ENCODE data around the gene GLIS1.

Gene GLIS1

DNA sequence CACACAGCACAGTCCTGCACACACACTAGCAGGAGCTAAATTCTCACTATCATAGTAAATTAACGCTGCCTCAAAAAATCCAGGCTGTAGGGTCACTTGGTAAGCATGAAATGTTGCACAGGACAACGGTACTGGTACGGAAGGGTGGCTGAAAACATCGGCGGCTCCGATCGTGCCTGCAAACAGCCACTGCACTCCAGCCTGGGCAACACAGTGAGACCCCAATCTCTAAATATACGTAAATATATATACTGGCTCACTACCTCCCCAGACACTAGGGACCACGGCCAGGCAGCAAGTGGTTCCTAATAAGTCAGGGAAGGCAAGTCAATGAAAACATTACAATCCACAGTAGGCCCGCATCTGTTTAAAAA, 44.3 kb downstream of the GLIS1 start:
- no peak for DNase-seq (ENCODE audit: low read depth in 1 of 2, low spot score in 1 of 2)

DNA sequence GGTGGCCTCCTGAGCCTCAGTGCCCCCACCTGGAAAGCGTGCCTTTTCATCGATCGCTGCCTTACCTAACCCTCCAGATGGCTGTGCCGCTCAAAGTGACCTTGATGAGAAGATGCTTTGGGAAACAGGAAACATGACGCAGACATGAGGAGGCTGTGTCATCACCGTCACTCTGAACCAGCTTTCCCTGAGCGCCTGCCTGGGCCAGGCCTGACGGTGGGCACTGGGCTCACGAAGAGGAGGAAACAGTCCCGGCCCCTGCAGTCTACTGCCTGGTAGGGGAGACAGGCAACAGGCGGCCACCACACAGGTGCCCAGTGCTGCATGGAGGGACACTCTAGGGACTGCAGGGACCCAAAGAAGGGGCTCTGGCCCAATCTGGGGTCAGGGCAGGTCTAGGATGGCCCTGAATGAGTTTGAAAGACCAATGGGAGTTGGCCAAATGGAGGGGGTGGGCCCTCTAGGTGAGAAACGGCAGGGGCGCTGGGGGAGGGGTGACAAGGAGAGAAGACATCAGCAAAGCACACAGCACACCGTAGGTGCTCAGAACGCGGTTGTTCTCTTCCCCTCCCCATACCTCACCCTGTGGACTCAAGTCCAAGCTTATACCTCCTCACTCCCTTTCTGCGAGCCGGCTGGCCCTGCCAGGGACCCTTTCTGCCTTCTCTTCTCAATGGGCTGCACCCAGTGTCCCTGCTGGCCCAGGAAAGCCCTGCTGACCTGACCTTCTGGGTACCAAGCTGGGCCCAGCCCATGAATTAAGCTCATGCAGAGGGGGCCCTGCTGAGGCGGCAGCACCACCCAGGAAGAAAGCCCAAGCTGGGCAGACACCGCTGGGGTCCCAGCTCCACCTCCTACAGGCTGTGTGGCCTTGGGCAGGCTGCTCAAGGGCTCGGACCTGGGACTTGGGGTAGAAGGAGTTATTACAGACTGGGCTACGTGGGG, 44.9 kb downstream of the GLIS1 start:
- DNase-seq (ENCODE audit: low read depth in 1 of 2, low spot score in 1 of 2): no peak

DNA sequence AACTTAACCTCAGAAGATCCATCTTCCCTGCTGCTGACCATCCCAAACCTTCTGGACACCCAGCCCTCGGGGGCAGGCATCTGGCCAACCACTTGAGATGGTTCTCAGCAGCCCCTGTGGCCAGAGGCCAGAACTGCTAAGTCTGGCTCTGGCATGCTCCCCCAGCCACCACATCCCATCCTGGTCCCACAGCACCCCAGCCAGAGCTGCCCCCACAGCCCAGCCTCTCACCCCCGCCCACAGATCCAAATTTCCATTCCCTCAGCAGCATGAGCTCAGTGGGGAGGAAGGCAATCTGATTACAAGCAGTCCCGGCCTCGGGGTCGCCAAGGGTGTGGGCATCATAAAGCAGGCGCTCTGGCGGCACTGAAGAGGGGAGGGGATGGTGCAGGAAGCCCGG, 45.6 kb downstream of the GLIS1 start:
- DNase-seq (ENCODE audit: low read depth in 1 of 2, low spot score in 1 of 2): no peak

DNA sequence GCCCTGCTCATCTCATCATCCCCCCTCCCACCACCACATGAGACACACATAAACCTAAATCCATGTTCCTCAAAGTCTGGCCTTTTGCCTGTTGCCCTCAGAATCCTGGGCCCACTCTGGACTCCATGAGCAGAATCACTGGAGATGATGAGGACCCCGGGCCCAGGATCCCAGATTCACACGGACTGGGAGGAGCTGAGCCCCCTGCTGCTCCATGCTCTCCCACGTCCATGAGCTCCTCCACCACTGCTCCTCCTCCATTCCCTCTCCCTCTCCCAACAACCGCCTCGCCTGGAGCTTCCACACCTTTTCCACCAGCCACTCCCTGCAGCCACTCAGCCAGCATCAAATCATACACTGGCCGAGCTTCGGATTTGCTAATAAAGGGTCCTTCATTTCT, 47.6 kb downstream of the GLIS1 start:
- no peak for DNase-seq (ENCODE audit: low read depth in 1 of 2, low spot score in 1 of 2)

DNA sequence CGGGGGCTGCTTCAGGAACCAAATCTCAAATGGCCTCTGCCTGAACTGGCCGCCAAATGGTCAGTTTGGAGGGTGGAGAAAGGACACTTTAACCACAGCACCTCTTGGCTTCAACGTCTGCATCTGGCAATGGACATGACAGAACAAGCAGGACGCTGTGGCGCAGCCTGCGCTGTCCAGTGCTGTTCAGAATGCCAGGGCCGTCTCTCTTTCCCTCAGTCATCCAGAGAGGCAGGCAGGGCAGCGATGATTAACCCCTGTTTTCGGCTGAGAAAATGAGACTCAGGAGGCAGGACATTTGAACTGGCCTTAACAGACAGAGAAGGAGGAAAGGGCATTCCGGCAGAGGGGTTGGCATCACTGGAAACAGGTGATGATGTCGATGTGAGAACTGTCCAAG, 48.6 kb downstream of the GLIS1 start:
- DNase-seq (ENCODE audit: low read depth in 1 of 2, low spot score in 1 of 2): no peak

DNA sequence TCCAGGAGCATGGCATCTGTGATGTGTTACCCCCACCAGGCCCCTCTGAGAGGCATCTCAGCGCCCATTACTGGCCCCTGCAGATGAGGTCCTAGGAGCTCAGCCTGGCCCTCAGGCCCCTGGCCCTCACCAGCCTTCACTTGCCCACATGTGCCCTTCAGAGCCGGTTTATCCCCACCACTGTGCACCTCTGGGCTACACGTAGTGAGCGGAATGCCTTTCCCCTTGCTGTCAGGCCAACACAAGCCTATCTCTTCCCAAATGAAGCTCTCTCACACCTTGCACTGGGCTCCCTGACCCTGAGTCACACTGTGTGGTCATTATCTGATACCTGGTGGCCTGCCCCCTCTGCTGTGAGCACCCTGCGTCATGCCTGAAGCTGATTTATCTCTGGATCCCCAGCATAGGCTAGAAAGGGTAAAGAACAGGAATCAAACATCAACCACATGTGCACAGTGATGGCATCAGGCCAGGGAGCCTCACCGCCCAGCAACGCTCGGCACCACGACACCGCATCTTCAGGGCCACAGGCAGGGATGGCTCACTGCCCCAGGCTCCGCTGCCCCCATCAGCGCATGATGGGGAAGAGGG, 49.1 kb downstream of the GLIS1 start:
- no peak for DNase-seq (ENCODE audit: low read depth in 1 of 2, low spot score in 1 of 2)

DNA sequence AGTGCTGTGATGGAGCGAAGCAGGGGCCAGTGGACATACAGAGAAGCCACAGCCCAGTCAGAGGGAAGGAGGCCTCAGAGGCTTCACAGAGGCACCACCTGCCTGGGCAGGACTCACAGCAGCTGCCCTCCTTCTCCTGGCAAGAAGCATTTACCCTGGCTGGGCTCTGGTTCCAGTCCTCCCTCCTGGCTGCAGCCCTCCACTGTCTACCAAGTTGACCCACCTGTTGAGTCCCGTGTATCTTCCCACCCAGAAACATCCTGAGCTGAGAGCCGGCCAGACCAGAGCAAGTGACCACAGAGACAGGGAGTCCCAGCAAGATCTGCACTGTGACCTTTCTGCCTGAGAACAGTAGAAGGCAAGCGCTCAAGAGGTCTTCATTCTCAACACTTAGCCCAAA, 49.7 kb downstream of the GLIS1 start:
- DNase-seq (ENCODE audit: low read depth in 1 of 2, low spot score in 1 of 2): no peak

DNA sequence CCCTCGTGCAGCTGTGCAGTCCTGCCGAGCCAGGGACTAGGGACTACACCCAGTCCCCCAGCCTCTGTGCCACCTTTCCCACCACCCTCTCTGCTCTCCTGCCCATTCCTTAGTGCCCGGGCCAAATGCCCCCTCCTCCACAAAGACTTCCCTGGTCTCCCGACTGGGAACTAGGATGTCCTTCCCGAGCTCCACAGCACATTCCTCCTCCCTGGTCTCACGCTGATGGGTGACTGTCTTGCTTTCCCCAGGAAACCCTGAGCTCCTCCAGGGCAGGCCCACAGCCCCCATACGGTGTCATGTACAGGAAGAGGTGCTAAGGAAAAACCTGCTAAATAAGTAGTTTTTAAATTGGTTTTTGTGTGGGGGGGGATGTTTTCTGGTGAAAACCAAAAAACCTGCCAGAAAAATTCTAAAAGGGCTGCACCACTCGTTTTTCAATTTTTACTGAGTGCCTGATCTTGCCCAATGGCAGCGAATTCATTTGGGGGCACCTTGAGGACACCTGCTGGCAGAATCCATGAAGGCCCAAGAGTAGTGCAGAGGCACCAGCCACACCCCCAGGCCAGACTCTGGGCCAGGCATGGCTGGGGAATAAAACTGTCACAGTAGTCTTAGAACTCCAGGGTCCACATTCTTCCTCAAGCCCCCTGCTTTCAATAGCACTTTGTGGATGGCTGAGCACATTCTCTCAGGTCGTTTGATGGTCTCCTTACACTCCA, 50.4 kb downstream of the GLIS1 start:
- no peak for DNase-seq (ENCODE audit: low read depth in 1 of 2, low spot score in 1 of 2)

DNA sequence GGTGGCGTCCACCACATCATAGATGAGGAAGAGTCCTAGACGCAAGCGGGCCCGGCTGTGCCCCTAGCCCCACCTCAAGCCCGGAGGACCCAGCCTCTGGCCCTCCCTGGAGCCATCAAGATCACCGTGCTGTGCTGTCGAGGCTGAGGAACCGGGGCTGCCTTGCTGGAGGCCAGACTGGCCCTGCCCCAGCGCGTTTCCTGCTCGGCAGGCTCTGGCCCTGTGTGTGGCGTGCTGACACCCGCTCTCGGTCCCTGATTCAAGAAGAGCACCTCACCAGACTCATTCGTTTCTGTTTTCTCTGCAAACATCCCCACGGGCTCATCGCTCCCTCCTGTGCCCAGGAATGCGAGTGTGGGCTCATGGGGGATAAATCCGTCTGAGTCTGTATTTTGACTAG, 51.1 kb downstream of the GLIS1 start:
- DNase-seq (ENCODE audit: low read depth in 1 of 2, low spot score in 1 of 2): no peak

DNA sequence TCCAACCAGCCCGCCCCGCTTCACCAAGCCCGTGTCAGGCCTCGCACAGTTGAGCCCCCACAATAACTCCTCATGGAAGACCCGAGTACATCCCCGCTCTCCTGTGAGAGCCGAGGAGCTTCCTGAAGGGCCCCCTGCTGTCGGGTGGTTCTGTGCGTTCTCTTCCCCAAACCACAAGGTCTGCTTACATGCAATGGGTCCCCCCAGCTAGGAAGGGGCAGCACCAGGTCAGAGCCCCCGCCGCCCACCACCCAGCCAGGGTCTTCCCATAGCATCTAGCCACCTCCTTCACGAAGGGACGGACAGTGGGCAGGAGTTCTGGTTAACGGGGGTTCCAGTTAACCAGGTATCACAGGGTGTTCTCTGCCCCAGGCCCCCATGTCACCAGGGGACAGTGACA, 51.5 kb downstream of the GLIS1 start:
- DNase-seq (ENCODE audit: low read depth in 1 of 2, low spot score in 1 of 2): no peak

DNA sequence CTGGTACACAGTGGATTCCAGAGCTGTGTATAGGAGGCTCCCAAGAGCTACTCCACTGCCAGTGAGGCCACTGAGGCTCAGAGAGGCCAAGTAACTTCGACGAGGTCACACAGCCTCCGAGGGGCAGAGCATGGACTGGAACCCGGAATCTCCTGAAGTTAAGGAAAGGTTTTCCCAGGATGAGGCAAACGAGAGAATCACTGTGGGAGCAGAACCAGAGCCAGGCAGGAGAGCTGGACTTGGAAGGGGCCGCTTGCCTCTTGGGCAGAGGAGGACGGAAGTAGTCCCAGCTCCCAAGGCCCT, 52.0 kb downstream of the GLIS1 start:
- DNase-seq (ENCODE audit: low read depth in 1 of 2, low spot score in 1 of 2): no peak

DNA sequence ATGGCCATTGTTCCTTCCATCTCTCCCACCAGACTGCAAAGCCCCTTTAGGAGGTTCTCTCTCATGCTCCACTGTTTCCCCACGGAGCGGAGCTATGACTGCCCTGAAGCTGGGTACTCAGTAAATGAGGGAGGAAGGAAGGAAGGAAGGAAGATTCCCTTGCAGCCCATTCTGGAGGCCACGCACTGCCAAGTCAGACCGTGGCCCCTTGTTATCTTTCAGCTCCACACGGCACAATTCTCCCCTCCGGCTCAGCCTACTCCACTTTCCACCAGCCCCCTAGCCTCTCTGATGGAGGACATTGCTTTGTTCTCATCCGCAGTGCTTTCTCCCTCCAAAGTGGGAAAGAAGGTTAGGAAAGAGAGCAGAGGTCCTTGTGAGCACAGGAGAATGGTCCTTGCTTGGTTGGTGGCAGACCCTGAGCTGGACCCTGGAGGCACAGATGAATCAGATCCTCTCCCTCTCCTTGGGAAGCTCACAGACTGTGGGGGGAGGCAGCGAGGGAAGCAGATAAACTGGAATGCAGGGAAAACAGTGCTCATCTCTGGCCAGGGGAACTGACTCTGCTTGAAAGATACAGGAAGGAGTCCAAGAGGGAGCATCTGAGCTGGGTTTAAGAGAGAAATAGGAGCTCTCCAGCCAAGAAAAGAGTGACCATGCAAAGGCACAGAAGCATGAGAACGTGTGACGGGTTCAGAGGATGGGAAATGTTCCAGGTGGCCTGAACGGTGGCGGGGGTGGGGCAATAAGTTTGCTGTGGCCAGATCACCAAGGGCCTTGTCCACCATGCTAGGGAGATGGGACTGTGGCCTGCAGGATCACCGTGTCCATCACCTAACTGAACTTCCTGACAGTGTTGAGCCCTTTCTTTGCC, 52.6 kb downstream of the GLIS1 start:
- DNase-seq (ENCODE audit: low read depth in 1 of 2, low spot score in 1 of 2): no peak

DNA sequence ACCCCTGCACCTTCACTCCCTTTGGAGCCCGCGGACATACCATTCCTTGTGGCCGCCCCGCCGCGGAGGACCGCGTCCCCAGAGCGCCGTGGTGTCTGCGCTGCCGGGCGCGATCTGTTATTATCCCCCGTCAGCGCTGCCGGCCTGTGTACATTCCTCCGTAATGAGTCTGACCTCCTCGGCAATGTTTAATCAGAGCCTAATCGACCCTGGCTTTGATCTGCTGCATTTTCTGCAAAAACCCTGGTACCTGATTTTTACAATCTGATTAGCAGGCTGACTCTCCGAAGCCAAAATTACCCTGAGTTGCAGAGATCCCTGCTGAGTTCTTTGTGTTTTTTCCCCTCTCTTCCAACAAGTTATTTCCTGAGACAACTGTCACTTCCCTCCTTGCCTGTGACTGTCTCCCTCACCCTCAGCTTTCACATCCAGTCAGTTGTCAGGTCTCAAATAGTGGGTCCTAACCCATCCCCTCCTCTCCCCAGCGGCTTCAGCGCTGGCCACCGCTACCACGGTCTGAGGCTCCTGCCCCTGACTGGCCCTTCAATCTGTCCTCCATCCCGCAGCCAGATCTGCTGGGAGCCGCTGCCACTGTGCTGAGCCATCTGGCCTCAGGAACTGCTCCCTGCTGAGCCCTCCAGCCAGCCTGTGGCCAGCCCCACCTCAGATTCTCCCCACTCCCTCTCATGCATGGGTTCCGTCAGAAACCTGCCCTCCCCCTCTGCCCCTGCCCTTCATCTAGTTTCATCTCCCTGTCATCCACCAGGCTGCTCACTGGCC, 53.5 kb downstream of the GLIS1 start:
- no peak for DNase-seq (ENCODE audit: low read depth in 1 of 2, low spot score in 1 of 2)

DNA sequence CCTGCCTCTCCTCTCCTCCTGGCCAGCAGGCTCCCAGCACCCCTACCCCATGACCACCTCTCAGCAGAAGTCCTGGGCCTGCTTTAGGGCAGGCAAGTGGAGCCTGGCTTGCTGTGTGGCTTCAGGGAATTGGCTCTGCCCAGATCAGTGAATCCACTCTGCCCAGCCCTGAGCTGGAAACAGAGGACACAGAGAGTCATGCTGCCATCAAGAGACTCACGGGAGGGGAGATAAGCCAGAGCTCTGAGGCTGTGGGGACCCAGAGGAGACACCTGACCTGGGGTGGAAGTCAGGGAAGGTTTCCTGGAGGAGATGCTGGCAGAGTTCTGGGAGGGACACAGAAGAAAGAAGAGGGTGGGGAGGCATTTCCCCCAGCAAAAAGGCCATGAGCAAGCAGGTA, 54.2 kb downstream of the GLIS1 start:
- DNase-seq (ENCODE audit: low read depth in 1 of 2, low spot score in 1 of 2): no peak

DNA sequence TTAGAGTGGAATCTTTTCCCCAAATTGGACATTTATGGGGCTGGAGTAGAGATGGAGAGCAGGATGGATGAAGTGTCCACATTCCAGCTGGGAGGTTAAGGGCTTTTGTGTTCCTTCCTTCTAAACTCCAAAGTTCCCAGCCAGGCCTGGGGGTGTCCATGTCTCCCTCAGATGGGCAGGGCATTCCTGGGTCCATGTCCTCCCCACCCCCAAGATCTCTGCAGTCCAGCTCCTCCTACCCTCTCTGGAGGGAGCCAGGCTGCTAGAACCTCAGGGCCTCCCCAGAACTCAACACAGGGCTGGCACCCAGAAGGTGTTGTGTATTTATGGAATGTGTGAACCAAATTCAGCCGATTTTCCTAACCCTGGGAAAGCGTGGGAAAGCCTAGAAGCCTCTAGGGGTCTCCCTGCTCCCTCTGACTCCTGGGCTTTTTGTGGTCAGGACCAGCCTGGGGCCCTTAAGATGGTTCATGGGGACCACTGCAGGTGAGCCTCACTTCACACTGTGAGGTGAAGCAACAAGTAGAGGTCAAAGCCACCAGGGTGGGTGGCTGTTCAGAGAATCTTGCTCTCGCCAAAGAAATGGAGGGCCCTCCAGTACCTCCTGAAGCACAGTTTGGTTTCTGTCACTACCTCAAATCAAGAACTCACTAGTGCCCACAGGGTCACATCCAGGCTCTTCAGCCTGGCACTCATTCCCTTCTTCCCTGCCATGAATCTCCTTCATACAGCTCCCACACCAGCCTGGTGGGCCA, 54.8 kb downstream of the GLIS1 start:
- DNase-seq (ENCODE audit: low read depth in 1 of 2, low spot score in 1 of 2): no peak

DNA sequence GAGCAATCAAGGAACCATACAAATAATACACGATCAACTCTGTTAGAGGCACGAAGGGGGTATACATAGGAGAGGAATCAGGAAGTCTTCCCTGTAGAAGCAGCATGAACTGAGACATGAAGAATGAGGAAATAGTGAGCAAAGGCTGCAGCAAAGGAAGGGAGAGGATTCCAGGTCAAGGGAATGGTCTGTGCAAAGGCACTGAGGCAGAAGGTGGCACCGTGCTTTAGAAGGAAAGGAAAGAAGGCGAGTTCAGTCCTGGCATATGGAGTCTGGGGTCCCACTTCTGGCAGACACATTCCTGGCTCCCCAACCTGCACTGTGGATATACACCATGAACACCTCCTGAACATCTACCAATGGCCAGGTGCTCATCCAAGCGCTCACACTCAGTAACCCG, 56.1 kb downstream of the GLIS1 start:
- DNase-seq (ENCODE audit: low read depth in 1 of 2, low spot score in 1 of 2): no peak

DNA sequence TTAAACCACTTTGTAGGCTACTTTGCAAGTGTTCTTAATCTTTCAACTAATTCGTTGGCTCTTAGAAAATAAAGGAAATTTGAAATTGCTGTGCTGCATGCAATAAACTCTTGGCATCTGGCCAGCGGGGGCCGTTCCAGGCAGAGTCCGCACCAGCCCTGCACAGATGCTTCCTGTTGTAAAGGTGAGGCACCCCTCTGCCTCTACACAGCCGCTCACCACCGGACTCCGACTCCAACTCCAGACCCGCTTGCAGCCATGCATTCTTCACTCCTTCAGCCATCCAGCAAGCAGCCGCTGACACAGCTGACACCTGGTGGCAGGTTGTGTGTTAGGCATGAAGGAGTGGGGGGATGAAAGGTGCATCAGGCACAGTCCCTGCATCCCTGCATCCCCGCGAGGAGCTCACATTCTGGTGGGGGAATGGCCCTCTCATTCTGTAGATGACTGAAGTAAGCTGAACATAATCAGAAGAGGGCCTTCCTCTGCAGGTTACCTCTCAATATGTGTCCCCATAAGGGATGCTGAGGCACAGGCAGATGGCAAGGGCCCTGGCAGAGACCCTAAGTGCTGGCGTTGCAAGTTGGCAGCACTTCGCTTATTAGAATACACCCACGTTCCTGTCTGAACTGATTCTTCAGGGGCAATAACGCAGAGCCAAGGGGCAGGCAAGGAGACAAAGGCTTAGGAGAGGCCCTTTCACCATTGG, 56.8 kb downstream of the GLIS1 start:
- DNase-seq (ENCODE audit: low read depth in 1 of 2, low spot score in 1 of 2): no peak

DNA sequence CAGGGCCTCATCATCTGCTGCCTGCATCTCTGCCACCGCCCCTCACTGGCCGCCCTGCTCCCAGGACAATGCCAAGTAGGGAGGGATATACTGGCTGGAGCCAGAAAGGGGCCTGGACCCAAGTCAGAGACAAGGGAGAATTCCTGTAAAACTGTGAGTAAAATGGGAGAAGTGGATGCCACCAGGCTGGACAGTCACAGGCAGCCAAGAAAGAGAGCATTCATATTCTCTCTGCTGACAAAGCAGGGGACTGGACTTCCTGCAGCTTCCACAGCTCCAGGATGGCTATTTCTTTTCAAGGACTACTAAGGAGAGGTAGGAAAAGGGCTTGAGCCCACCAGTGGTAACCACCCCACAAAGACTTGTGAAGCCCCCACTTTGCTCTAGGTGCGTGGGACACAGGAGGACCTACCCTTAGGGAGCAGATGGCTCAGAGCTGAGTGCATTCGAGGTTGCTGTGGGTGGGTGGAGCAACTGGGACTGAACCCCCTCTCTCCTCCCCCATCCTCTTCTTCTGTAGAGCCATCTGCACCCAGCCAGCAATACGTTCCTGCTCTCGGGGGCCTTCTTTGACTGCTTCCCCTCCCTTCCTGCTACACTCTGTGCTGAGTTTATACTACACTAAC, 57.5 kb downstream of the GLIS1 start:
- no peak for DNase-seq (ENCODE audit: low read depth in 1 of 2, low spot score in 1 of 2)

DNA sequence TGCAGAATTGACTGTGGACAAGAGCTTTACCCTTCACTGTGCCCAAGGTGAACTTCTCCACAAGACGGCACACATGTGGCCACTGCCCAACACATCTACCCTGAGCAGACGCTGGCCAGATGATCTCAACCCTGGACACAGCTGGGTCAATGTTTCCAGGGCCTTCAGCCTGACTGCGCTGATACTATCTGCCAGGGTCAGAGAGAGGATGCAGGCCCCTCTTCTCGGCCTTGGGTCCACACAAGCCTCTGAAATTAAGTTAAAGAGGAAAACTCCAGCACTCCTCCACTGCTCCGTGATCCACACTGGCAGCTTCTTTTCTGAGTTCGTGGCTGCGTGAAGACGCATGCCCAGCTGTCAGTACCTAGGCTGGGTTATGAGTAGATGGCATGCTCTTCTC, 58.1 kb downstream of the GLIS1 start:
- no peak for DNase-seq (ENCODE audit: low read depth in 1 of 2, low spot score in 1 of 2)

All from activated CD4-positive, alpha-beta T cell treated with anti-CD3 and anti-CD28 coated beads, Interleukin-2, amount 50 U/mL, for 24 hours (primary cell).